MM.1S (cell line): ENCODE measurements around the gene RGS6.

Experiments used
- CTCF ChIP-seq: fragments of 300-600 bp; sonication (generic); IDR thresholded peaks from 2 replicates; pipeline ENCODE4 v1.5.1; 2016; ENCODE audit warnings: antibody characterized with exemption, low read length, mixed read lengths
- EZH2 ChIP-seq: fragments of 300-600 bp; sonication (generic); optimal IDR thresholded peaks from 2 replicates; pipeline ENCODE3; 2017; ENCODE audit warnings: low read depth, mild to moderate bottlenecking, antibody characterized with exemption, low read length, mixed read lengths
- EZH2phosphoT487 ChIP-seq: fragments of 300-600 bp; sonication (generic); IDR thresholded peaks from 2 replicates; pipeline ENCODE4 v1.6.1; 2018; ENCODE audit warnings: antibody characterized with exemption, low read length

GRCh38 chr14:71907793-71908515 lies 24.3 kb upstream of the RGS6 start:
- TF ChIP-seq CTCF (no peak), EZH2 (no peak), EZH2phosphoT487 (no peak)
